HG03469 (cell line): ENCODE results near the gene TPCN2.
A peak's percentile ranks its signal among the peaks of the same experiment; 100 is the strongest.

ENCODE experiments used
- ATAC-seq: cut with Tn5 transposase; IDR thresholded peaks from one replicate; pipeline ENCODE4 v1.9.1; 2021; ENCODE audit warnings: mild to moderate bottlenecking, moderate library complexity, moderate number of reproducible peaks; ENCODE audit not compliant: unreplicated experiment

Gene TPCN2

DNA sequence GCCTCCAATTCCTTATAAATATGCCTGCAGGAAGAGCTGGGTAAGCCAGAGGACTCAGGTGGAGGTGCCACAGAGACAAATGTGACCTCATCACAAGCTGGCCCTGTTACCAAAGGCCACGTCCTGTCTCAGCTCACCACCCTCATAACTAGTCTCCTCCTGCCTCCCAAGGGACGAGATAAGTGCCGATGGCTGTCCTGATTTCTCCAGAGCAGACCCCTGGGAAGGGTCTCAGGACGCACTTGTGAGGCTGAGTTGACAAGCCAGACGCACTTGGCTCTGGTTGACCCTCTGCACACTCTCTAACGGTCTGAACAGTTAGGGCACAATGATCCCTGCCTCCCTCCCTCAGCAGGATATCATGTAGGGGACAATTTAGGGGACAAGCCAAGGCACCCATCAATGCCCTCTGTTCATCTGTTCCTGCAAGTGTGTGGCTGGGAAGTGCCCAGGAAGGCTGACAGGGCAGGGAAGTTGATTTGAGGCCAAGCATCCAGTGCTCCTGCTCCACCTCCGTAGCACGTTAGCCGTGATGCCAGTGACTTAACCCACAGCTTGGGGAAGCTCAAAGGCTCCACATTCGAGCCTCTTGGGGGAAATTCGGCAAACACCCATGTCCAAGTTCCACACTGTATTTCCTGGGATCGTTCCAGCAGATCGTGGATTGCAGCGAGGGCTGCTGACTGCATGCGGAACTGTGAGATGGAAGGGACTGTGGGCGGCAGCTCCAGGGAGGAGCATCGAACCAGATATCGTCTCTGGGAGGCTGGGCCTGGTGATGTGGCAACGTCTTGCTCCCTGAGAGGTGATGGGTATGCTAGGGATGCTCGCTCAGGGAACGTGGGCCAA is 109.8 kb downstream of the TPCN2 start:
- ATAC-seq, result no peak

DNA sequence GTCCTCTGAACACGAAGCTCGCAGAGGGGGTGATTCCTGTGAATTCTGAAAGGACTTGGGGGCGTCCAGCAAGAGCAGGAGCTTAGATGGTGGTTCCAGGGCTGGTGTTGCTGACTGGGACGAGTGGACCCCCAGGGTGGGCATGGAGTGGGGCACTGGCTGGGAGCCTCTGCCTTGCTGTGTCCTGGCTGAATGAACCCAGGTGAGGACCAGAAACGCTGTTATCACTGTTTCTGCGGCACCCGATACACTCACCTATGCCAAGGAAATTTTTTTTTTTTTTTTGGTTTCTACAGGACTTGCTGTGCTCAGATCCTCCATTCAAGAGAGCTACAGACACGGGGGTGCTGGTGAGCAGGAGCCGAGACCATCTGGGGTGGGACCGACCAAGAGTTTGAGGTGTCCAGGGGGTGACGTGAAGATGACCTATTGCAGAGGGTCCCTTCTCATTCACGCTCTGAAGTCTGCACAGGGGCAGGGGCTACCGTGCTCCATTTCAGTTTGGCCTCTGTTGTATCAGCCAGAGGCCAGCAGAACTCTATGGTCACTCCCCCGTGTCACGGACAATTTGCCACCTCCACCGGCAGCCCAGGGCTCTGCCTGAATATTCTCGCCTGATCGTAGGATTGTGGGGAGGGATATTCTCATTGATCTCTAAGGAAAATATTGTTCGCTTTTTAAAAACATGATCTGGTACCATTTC is 110.6 kb downstream of the TPCN2 start:
- ATAC-seq, result no peak

GRCh38 chr11:69160296-69161116 is 111.8 kb downstream of the TPCN2 start:
- no peak for ATAC-seq

GRCh38 chr11:69161117-69161407 is 112.3 kb downstream of the TPCN2 start:
- ATAC-seq, result no peak

- ATAC-seq, result no peak
Observed at GRCh38 chr11:69162505-69162904, 113.8 kb downstream of the TPCN2 start.

DNA sequence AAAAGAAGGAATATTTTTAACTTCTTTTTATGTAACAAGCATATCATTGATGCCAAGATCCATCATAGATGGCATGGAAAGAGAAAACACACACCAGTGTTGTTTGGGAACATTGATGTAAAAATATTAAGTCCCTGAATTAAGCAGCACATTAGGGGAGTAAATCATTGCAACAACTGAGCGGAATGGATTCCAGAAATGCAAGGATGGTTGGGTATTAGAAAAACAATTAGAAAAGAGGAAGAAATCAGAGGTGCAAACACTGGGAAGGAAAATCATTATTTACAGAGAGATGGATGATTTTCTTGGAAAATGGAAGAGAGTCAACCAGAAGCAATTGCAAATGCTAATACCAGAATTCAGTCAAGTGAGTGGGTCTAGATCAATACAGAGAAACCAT is 115.1 kb downstream of the TPCN2 start:
- ATAC-seq, result no peak

DNA sequence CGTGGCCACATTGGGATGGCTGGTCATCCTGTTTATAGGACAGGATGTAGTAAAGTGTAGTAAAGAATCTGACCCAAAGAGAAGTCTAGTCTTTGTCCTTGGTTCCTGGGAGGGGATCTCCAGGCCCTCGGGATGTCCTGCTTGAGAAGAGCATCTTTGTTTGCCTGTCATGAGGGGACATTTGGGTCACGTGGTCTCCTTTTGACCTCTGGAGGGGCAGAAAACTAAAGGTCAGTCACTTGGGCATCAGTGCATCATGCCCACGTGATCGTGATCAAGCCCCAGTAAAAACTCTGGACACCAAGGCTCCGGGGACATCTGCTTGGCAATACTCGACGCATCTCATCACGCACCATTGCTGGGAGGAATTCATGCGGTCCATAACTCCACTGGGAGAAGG is 116.1 kb downstream of the TPCN2 start:
- ATAC-seq, result no peak

GRCh38 chr11:69165775-69166174 is 117.0 kb downstream of the TPCN2 start:
- no peak for ATAC-seq

- ATAC-seq, result peak; percentile 82
Observed at GRCh38 chr11:69166218-69167115, 117.7 kb downstream of the TPCN2 start.

GRCh38 chr11:69167130-69167915 is 118.6 kb downstream of the TPCN2 start:
- ATAC-seq, result no peak

DNA sequence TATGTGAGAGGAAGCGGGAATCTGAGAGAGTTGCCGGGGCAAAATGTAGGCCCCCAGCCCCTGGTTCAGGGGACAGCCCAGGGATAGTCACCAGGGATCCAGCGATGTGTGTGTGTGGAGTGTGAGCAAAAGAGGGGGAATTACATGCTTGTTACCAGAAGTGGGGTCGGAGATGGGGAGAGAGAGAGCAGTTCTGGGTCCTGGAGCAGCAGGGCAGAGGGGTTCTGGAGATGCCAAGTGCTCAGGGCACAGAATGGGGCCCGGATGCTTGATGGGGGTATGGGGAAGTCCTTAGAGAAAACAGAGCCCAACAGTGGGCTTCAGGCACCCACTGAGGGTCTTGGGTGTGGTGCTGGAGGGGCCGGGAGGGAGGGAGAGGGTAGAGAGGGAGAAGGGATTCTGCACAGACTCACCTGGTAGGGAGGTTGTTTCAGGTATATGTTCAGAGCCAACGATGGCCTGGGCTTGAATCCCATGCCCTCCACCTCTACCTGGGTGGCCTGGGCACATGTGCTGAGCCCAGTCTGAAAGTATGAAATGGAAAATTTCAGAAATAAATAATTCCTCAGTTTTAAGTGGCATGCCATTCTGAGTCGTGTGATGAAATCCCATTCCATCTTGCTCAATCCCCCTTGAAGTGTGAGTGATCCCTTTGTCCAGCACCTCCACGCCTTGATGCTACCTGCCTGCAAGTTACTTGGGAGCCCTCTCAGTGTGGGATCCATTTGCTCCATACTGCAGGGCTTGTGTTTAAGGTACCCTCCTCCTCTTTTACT is 119.4 kb downstream of the TPCN2 start:
- no peak for ATAC-seq

- no peak for ATAC-seq
Observed at GRCh38 chr11:69169479-69169878, 120.7 kb downstream of the TPCN2 start.

GRCh38 chr11:69170704-69171103 is 122.0 kb downstream of the TPCN2 start:
- no peak for ATAC-seq

DNA sequence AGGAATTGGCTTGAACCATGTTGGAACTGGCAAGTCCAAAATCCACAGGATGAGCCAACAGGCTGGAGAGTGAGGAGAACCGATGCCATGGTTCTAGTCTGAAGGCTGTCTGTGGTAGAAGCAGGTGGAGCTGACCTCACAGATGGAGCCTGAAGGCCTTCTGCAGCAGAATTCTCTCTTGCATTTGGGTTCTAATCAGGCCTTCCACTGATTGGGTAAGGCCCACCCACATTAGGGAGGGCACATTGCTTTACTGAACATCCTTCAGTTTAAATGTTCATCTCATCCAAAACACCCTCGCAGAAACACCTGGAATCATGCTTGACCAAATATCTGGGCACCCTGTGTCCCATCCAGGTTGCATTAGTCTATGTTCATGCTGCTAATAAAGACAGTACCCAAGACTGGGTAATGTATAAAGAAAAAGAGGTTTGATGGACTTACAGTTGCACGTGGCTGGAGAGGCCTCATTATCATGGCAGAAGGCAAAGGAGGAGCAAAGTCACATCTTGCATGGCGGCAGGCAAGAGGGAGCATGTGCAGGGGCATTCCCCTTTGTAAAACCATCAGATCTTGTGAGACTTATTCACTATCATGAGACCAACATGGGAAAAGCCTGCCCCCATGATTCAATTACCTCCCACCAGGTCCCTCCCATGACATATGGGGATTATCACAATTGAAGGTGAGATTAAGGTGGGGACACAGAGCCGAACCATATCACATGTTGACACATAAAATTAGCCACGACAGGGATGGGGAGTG is 122.9 kb downstream of the TPCN2 start:
- ATAC-seq, result no peak

- ATAC-seq, result no peak
Observed at GRCh38 chr11:69172674-69173073, 123.9 kb downstream of the TPCN2 start.

DNA sequence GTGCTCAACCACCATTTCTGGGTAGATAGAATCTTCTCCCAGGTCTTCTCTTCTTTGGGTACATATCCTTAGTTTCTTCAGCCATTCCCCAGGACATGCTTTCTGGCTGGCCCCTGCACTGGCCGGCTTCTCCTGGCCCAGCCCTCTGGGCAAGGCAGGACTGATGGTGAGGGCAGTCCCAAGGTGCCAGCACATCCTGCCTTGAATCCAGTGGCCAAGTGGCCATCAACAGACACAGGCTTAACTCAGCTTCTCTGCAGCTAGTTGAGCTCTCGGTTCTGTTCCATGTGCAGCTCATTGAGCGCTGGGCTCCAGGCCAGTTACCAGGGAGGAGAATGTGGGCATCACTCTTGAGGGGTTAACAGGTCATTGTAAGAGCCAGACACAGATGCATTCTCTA is 124.6 kb downstream of the TPCN2 start:
- no peak for ATAC-seq

GRCh38 chr11:69173925-69174581 is 125.3 kb downstream of the TPCN2 start:
- ATAC-seq, result no peak

- ATAC-seq, result no peak
Observed at GRCh38 chr11:69174841-69175240, 126.1 kb downstream of the TPCN2 start.
